DMS53 treated with DMSO at 0.1 percent for 48 hours (cell line): Measurements from ENCODE around the gene FLOT2.
"Not testable (repeated sequence)": the region's sequence is repeated elsewhere in the genome, so short reads cannot be mapped to it uniquely, and the experiment has no call there.

Experiments
- DNase-seq: peaks from one replicate; lab custom pipeline; 2025; ENCODE audit not compliant: unreplicated experiment; lab: John Stamatoyannopoulos, UW

FLOT2 gene

DNA sequence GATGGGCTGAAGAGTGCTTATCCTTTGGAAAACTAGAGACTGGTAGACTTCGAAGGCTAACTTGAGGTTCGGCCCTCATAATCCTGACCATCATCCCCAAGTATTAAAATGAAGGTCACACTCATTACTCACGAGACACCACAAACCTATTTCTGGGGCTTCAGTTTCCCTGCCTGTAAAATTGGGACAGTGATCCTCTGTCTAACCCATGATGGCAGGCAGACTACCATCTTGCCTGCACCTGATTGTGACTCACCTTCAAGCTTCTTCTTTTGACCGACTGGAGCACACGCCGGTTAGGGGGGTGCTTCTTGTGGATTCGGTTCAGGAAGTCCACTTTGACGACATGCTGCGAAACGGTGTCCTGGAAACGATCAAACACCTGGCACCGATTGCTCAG, 19.5 kb upstream of the FLOT2 start:
- DNase-seq = no peak

GRCh38 chr17:28916302-28916934, 18.9 kb upstream of the FLOT2 start:
- DNase-seq = peak; percentile 38

DNA sequence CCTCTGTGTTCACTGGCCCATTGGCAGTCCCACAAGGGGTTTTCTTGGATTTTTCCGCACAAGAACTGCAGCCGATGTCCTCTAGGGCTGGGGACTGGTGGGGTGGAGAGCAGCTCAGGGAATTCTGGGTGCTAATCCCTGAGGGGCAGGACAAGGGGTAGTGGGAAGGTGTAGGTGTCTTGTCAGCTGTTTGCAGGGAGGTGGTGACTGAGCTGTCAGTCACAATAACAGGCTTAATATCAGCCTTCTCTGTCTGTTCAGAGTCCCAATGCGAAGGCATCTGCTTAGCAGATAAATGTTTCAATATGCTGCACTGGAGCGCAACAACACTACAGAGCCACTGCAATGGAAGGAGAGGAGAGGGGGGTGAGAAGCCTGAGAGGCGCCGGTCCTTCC, 15.4 kb upstream of the FLOT2 start:
- no peak for DNase-seq

GRCh38 chr17:28912281-28912937, 14.9 kb upstream of the FLOT2 start:
- no peak for DNase-seq

- no peak for DNase-seq
Observed at GRCh38 chr17:28911411-28912045, 14.0 kb upstream of the FLOT2 start.

DNA sequence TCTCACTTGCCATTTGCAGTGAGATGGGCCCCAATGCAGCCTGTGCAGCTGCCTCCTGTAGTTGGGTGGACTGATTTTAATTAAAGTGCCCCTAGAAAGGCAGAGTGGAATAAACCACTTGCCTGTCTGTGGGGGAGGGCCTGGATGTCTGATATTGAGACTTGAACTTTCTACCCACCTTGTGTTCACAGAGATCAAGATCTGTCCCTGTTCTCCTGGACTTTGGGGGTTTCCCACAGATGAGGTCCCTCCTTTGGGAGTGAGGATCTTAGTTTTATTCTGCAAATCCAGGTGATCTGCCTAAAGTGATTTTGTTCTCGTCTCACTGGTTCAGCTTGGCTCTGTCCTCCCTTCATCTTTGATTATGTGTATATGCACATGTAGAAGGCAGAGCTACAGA, 13.0 kb upstream of the FLOT2 start:
- DNase-seq = no peak

- DNase-seq = no peak
Observed at GRCh38 chr17:28908640-28909167, 11.2 kb upstream of the FLOT2 start.

- no peak for DNase-seq
Observed at GRCh38 chr17:28907709-28908475, 10.4 kb upstream of the FLOT2 start.

GRCh38 chr17:28906706-28907438, 9.3 kb upstream of the FLOT2 start:
- DNase-seq = no peak

DNA sequence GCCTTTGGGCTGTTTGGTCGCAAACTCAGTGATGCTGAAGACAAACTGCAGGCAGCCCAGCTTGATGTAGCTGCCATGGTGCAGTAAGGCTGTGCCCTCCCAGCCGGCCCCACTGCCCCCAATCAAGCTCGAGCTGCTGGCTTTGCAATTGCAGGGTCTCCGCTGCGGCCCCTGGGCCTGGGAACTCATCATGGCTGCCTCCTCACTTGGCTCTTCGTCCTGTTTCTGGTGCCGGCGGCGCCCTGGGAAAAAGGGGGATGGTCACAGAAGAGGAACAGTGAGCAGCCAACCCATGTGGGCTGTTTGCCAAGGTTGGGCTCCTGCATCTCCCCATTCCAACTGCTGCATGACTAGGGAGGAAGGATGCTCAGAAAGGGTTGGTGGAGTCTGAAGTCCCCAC, 8.7 kb upstream of the FLOT2 start:
- no peak for DNase-seq

DNA sequence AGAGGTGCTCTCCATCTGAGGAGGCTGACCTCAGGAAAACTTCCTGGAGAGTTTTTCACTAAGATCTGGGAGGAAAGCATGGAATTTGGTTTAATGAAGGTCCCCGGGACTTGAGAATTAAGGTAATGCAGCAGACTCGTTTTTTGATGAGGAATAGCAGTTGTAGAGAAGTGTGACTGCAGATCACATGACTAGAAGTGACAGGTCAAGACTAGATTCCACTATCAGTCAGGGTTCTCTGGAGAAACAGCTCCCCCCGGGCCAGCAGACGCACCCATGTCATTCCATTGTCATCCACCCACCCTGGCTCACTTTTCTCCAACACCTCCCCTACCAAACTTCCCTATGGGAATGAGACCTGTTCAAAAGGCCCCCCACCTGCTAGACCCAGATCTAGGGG, 7.3 kb upstream of the FLOT2 start:
- no peak for DNase-seq

DNA sequence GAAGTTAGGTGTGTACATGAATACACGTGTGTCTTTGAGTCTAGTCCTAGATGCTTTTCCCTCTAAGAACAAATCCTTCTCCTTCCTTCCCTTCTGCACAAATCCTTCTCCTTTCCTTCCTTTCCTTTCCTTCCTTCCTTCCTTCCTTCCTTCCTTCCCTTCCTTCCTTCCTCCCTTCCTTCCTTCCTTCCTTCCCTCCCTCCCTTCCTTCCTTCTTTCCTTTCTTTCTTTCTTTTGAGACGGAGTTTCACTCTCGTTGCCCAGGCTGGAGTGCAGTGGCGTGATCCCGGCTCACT, 6.0 kb upstream of the FLOT2 start:
- DNase-seq = not testable (repeated sequence)

DNA sequence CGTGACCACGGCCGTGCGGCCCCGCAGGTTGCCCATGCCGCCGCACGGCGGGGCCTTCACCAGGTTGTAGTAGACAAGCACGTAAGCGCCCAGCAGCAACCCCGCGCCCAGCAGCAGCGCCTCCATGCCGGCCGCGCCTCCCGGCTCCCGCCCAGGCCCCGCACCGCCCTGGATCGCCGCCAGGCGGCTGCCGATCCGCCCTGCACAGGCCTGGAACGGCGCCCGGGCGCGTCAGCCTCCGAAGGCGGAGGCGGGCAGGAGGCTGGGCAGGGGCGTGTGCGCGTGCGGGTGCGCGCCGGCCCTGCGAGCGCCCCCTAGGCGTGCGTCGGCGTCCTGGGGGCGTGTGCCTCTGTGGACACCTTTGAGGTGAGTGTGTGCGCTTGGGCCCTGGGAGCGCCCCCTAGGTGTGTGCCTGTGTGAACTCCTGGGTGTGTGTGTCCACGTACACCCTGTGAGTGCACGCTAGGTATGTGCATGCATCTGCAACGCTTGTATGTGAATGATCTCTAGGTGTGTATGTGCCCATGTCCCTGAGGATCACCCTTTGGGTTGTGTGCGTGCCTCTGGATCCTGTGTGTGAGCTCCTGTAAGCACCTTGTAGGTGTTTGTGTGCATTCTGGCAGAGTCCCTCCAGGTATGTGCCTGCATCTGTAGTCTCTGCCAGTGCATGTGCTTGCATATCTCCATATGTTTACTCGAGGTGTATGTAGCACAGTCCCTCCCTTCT, 5.4 kb upstream of the FLOT2 start, which contains the start of gene DHRS13:
Gene DHRS13, minus strand, starts transcription at position 261 of the 727 bp plus-strand sequence. Its CDS starts 135 bp downstream, at position 126.
- DNase-seq = peak; percentile 81

DNA sequence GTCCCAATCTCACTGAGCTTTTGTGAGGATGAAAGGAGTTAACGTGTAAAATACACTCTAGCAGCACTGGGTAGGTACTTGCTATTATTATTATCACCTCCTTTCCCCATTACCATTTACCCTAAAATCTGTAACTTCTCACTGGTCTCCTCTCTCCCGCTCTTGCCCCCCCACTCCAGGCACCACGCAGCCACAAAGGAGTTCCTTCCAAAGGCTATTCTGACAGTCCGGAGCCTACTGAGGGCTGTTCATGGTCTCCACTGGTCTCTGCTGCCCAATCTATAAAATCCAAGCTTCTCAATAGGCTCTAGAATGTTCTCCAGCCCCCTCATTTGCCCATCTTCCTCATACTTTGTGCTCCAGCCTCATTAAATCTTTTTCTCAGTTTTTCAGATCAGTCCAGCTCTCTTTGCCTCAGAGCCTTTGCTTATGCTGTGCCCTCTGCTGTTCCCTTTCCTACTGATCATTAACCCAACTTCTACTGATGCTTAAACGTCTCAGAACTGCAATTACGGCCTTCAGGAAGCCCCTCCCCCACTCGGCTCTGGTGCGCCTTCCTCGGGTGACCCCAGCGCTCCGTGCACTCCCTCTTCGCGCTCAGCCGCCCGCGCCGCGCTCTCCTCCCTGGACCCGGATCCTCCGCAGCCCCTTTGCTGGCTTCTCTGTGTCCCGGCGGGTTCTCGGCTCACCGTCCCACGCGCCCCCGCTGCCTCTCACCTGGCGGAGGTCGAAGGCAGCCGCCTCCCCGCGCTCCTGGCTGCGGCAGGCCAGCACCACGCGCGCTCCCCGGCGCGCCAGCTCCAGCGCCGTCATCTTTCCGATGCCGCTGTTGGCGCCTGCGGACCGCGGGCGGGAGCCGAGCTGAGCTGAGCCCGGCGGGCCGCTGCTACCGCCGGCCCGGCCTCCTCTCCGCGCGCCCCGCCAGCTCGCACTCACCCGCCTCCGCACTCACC, 4.6 kb upstream of the FLOT2 start:
- peak; percentile 12 for DNase-seq

DNA sequence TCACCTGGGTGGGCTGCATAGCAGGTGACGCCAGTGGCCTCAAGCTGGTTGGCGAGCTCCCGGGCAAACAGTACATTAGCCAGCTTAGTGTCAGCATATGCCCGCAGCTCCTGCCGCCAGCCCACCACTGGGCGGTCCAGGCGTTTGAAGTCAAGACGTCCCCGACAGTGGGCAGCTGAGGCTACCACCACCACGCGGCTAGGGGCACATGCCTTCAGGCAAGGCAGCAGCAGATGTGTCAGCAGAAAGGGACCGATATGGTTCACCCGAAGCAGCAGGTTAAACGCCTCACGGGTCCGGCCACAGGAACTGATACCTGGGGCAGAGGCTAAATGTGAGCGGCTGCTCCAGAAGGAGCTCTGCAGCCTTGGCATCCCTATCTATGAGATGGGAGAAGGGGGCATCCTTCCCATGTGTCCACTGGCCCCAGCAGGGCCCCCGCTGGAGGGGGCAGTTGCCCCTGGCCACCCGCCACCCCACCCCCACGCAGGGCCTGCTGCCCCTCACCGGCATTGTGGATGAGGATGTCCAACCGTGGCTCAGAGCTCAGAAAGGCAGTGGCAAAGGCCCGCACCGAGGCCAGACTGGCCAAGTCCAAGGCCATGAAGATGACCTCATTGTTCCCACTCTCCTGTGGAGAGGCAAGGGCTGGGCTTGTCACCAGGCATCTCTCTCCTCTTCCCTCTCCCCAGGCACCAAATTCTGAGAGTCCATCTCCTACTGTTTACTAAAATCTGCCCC, 3.6 kb upstream of the FLOT2 start:
- DNase-seq = no peak

DNA sequence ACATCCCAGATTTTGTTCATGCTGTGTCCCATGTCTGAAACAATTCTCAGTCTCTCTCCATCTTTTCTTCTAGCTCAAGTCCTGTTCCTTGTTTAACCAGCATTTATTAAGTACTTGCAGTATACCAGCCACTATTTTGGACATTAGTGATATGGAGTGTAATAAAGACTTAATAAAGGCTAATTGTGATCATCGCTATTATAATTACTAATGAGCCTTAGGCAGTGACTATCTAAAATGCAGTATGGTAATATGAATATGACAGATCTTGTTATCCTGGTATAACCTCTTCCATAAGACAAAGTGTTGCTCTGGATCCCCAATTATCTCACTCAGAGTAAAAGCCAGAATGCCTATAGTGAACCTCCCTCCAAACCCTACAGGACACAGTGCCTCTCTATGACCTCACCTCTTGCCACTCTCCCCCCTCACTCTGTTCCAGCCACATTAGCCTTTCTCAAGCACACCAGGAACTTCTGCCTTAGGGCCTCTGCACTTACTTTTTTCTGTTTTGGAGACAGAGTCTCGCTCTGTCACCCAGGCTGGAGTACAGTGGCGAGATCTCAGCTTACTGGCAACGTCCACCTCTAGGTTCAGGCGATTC, 1.8 kb upstream of the FLOT2 start:
- DNase-seq = no peak

- DNase-seq = no peak
Observed at GRCh38 chr17:28898527-28898955, 1.0 kb upstream of the FLOT2 start.
